Muscle layer of duodenum (tissue), 2 donors: Measurements from ENCODE around the gene ADGRL1.
"Not testable (repeated sequence)": the region's sequence is repeated elsewhere in the genome, so short reads cannot be mapped to it uniquely, and the experiment has no call there.

Experiments used
- H3K27ac ChIP-seq: one replicate; pipeline ENCODE4 v1.7.0; 2013; ENCODE audit warnings: mild to moderate bottlenecking, low read length
- H3K27me3 ChIP-seq: one replicate; pipeline ENCODE4 v1.7.0; 2013; ENCODE audit warnings: low read depth, mild to moderate bottlenecking, control low read depth, low read length
- H3K36me3 ChIP-seq, 2 donors: one replicate each; pipeline ENCODE4 v1.7.0; 2013; ENCODE audit warnings: low read length in 2 of 2, control low read depth in 1 of 2, mild to moderate bottlenecking in 1 of 2; ENCODE audit not compliant: insufficient read depth in 2 of 2, control insufficient read depth in 1 of 2
- H3K4me1 ChIP-seq, 2 donors: one replicate each; pipeline ENCODE4 v1.7.0; 2013; ENCODE audit warnings: low read length in 2 of 2, mild to moderate bottlenecking in 2 of 2, control low read depth in 1 of 2, moderate library complexity in 1 of 2; ENCODE audit not compliant: insufficient read depth in 2 of 2, control insufficient read depth in 1 of 2
- H3K4me3 ChIP-seq, 2 donors: one replicate each; pipeline ENCODE4 v1.7.0; 2013; ENCODE audit warnings: low read length in 2 of 2, low read depth in 1 of 2, mild to moderate bottlenecking in 1 of 2
- H3K9me3 ChIP-seq, 2 donors: one replicate each; pipeline ENCODE4 v1.7.0; 2013; ENCODE audit warnings: low read length in 2 of 2, control low read depth in 1 of 2, mild to moderate bottlenecking in 1 of 2; ENCODE audit not compliant: control insufficient read depth in 1 of 2
- donor health status: healthy.

ADGRL1 gene

DNA sequence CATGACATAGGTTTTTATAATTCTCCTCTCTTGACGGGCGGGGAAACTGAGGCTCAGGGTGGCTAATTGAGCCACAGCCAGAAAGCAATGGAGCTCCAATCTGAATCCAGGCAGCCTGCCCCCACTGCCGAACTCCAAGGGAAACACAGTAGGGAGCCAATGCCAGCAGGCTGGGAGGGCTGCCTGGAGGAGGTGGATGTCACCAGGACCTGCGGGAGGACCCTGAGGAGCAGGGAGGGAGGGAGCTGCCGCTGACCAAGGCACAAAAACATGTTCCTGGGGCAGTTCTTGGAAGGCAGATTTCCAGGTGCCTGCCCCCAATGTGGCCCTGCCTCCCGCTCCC lies 41.2 kb upstream of the ADGRL1 start:
- not testable (repeated sequence) for H3K4me1 ChIP-seq, H3K4me3 ChIP-seq, H3K27me3 ChIP-seq, H3K36me3 ChIP-seq, H3K27ac ChIP-seq, H3K9me3 ChIP-seq

DNA sequence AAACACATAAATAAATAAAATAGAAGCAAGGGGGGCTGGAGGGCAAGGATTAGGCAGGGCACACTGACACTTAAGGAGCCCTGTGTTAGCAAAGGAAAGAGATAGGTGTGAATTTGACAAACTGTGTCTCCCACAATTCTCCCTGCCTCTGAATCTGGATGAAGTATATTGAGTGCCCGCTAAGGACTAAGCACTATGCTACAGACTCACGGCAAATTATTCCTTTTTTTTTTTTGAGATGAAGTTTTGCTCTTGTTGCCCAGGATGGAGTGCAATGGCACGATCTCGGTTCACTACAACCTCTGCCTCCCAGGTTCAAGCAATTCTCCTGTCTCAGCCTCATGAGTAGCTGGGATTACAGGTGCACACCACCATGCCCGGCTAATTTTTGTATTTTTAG lies 38.4 kb upstream of the ADGRL1 start:
- not testable (repeated sequence) for H3K27me3 ChIP-seq, H3K27ac ChIP-seq, H3K4me1 ChIP-seq, H3K36me3 ChIP-seq, H3K9me3 ChIP-seq, H3K4me3 ChIP-seq

DNA sequence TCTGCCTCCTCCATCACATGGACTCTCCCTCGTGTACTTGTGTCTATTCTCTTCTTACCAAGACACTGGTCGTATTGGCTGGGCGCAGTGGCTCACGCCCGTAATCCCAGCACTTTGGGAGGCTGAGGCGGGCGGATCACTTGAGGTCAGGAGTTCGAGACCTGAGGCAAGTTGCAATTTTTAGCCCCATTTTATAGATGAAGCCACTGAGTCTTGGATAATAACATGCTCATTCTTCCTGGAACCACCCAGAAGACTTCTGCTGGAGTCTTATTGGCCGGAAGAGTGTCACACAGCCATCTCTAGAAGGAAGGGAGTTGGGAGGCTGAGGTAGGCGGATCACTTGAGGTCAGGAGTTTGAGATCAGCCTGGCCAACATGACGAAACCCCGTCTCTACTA lies 37.7 kb upstream of the ADGRL1 start:
- not testable (repeated sequence) for H3K27ac ChIP-seq, H3K36me3 ChIP-seq, H3K4me1 ChIP-seq, H3K27me3 ChIP-seq, H3K4me3 ChIP-seq, H3K9me3 ChIP-seq

DNA sequence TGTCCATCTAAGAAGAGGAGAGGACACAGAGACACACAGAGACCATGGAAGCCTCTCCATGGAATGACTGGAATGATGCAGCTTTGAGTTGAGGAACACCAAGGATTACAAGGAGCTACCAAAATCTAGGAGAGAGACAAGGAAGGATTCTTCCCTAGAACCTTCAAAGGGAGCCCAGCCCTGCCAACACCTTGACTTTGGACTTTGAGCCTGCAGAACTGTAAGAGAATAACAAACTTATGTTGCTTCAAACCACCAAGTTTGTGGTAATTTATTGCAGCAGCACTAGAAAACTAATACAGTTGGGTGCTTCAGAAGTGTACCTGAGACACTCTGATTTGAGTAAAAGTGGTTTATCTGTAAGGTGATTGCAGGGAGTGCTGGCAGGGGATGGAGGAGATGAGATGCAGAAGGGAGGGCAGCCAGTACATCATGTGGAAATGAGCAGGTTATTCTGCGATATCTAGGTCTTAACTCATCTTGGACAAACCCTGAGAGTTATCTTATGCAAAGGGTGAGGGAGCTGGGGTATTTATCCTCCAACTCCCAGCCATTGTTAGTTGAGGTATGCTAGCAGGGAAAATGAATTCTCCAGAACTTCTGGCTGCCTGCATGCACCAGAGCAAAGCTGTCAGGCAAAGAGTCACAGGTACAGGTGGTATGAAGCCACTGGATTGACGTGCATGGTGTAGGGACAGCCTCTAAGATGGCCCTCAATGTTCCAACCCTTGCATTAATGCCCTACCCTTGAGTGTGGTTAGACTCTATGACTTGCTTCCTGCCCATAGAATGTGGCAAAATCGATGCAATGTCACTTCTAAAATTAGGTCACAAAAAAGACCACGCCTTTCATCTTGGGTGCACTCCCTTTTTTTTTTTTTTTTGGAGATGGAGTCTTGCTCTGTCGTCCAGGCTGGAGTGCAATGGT lies 31.3 kb upstream of the ADGRL1 start:
- Histone ChIP-seq H3K4me1 (no peaks in the 10 kb centered on the region), H3K27me3 (no peaks in the 10 kb centered on the region), H3K36me3 (no peaks in the 10 kb centered on the region), H3K9me3 (peaks cover 0 to 6% of the 10 kb centered on the region in 2 donors), H3K27ac (no peak overlapping the region), H3K4me3 (no peak overlapping the region)

DNA sequence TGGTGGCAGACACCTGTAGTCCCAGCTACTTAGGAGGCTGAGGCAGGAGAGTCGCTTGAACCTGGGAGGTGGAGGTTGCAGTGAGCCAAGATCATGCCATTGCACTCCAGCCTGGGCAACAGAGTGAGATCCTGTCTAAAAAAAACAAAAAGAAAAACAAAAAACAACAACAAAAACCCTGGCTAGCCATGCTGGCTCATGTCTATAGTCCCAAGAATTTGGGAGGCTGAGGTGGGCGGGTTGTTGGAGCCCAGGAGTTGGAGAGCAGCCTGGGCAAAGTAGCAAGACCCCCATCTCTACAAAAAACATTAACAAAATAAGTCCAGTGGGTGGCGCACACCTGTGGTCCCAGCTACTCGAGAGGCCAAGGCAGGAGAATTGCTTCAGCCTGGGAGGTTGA lies 27.0 kb upstream of the ADGRL1 start:
- H3K36me3 ChIP-seq, H3K4me3 ChIP-seq, H3K27ac ChIP-seq, H3K27me3 ChIP-seq, H3K4me1 ChIP-seq, H3K9me3 ChIP-seq: not testable (repeated sequence)

DNA sequence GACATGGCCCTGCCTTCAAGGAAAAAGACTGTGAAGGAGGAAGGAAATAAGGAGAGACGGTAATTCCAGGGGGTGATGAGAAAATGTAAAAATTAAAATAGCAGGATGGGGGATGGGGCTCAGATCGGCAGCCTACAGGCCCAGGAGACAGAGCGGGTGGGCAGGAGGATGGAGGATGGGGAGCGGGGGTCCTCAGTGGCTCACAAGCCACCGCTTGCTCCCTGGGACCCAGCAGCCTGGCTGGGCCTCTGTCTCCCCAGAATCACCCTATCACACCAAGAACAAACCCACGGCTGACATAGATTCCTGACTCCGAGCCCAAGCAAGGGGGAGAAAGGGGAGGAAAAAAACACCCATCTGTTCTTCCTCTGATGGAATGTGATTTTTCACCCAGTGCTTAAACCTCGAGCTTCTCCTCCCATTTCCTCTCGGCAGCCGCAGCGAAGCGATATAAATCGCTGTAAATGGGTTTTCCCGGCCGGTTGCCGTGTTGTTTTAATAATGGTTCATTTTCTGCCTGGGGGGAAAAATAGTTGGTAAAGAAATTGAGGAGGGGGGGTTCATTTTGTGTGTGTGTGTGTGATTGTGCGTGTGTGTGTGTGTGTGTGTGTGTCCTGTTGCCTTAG lies 22.6 kb upstream of the ADGRL1 start:
- H3K36me3 ChIP-seq, H3K27me3 ChIP-seq, H3K4me3 ChIP-seq, H3K9me3 ChIP-seq, H3K27ac ChIP-seq, H3K4me1 ChIP-seq: not testable (repeated sequence)

DNA sequence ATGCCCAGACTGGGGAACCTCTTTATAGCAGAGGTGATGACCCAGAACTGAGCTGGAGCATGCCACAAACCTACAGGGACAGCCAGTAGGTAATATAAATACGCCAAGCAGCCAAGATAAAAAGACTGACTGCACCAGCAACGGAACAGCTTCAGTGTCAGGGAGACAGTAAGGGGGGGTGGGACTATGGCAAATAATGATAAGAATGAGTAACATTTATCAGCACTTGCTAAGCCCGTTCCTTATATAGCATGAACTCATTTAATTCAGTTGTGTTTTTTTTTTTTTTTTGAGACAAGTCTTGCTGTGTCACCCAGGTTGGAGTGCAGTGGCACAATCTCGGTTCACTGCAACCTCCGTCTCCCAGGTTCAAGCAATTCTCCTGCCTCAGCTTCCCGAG lies 20.5 kb upstream of the ADGRL1 start:
- not testable (repeated sequence) for H3K36me3 ChIP-seq, H3K27ac ChIP-seq, H3K4me3 ChIP-seq, H3K27me3 ChIP-seq, H3K9me3 ChIP-seq, H3K4me1 ChIP-seq

DNA sequence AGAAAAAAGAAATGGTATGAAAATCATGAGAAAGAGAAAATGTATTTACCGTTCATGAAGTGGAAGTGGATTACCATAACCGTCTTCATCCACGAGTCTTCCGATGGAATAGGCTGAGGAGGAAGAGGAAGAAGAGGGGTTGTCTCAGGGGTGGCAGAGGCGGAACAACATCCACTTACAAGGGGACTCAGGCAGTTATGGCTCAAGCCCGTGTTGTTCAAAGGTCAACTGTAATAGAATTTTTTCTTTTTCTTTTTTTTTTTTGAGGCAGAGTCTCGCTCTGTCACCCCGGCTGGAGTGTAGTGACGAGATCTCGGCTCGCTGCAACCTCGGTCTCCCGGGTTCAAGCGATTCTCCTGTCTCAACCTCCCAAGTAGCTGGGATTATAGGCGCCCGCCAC lies 16.9 kb upstream of the ADGRL1 start:
- Histone ChIP-seq H3K4me1 (no peaks in the 10 kb centered on the region), H3K4me3 (no peak overlapping the region), H3K9me3 (no peaks in the 10 kb centered on the region), H3K36me3 (no peaks in the 10 kb centered on the region), H3K27me3 (no peaks in the 10 kb centered on the region), H3K27ac (no peak overlapping the region)

DNA sequence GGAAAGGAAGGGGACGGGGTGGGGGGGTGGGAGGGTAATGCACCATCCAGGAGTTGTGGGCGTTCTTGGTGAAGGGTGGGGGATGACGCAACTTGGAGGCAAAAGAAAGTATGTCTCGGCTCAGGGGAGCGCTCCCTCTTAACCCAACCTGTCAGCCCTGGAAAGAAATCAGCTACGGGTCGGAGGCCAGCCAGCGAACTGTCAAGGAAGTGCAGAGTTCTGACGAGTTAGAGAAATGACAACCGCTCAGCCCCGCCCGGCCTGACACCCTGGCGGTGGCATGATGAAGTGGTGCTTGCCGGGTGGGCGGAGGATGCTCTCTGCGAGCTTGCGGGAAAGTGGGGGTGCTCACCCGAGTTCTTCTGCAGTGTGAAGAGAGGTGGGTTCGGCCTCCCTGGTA lies 15.4 kb upstream of the ADGRL1 start:
- not testable (repeated sequence) for H3K9me3 ChIP-seq, H3K36me3 ChIP-seq, H3K4me3 ChIP-seq, H3K27me3 ChIP-seq, H3K27ac ChIP-seq, H3K4me1 ChIP-seq

DNA sequence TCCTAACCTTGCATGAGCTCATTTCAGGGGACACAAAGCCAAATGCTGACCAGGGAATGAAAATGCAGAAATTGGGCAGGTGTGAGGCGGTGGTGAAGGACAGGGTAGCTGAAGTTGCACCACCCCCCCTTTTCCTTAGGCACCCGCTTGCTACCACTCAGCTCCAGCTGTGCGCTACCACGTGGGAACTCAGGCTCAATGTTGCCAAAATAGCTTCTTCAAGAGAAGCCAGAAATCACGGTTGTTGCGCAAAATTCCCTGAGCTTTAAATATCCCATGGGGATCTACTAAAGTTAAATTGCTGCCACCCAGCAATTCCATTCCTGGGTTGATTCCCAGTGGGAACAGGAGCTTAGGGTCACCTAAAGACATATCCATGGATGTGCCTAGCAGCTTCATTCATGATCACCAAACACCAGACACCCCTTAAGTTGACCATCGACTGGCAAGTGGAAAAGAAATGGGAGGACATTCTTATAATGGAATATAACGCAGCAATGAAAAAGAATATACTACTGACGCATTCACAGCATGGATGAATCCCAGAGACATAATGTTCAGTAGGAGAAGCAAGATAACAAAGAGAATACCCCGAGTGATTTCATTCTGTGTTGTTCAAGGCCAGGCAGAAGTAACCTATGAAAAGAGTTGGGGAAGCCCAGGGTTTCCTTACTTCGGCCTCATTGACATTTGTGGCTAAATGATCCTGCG lies 12.8 kb upstream of the ADGRL1 start:
- Histone ChIP-seq H3K36me3 (no peaks in the 10 kb centered on the region), H3K9me3 (no peaks in the 10 kb centered on the region), H3K27ac (no peak overlapping the region), H3K4me3 (no peak overlapping the region), H3K4me1 (no peaks in the 10 kb centered on the region), H3K27me3 (no peaks in the 10 kb centered on the region)

DNA sequence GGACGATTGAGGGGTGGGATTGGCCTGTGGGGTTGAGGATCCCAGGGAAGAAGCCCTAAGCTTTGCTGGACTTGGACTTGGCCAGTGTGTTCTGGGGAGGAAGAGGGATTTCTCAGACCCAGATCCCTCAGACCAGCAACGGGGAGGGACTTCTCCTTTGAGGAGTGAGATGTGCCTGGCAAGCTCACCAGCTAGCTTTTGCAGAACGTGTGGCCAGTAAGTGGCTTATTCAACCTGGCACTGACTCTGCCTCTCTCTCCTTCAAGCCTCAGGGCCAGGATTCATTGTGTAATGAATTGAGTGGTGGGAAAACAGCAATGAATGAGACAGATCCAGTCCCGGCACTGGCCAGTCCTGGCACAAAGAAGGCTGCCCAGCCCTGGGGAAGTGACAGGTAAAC lies 11.9 kb upstream of the ADGRL1 start:
- H3K27me3 ChIP-seq, result not testable (repeated sequence)

More for the DNA sequence above, 11.9 kb upstream of the ADGRL1 start:
- not testable (repeated sequence) for H3K27ac ChIP-seq, H3K36me3 ChIP-seq, H3K4me1 ChIP-seq, H3K9me3 ChIP-seq, H3K4me3 ChIP-seq
